Measurements from ENCODE around the gene TAOK1. TPM values are rescaled to one million over a fixed set of nuclear protein-coding genes. Genes with fewer than 3 reads are reported as not detected.
A peak's percentile ranks its signal among the peaks of the same experiment; 100 is the strongest.
"Not testable (repeated sequence)": the region's sequence is repeated elsewhere in the genome, so short reads cannot be mapped to it uniquely, and the experiment has no call there.

TAOK1 gene
- total and polyA plus RNA-seq, 2 of the 13 experiments (the other 11 are each of a cell fraction or from before 2014, with no cell fraction given), result 14.1 to 23.0 TPM

- no peak for ATAC-seq
- Histone ChIP-seq H3K9me3 (ENCODE audit: low read length) (no peaks in the 10 kb centered on the region), H3K9ac (ENCODE audit: insufficient read depth, low read depth, low read length) (no peak overlapping the region), H4K20me1 (ENCODE audit: insufficient read depth, low read length) (0 out of 2 replicates have a peak, but pooled peaks cover 2% of the 10 kb centered on the region), H3K79me2 (ENCODE audit: insufficient read depth, low read length) (no peaks in the 10 kb centered on the region), H3K4me1 (ENCODE audit: insufficient read depth, low read length) (peaks cover 39% of the 10 kb centered on the region), H3K36me3 (replicated peaks in 1 of 2; ENCODE audit: control insufficient read depth in 1 of 2, insufficient read depth in 2 of 2, low read length in 2 of 2) (no peaks in the 10 kb centered on the region; a peak in 1 of 5 replicates), H2AFZ (ENCODE audit: low read length) (no peak overlapping the region), H3K27me3 (ENCODE audit: control insufficient read depth in 1 of 2, insufficient read depth in 2 of 2, low read length in 2 of 2) (peaks cover 0 to 10% of the 10 kb centered on the region in 2 experiments; a peak in 2 of 5 replicates), H3K27ac (ENCODE audit: extremely low read length, insufficient read depth, low read length) (no peak overlapping the region), H3K4me3 (replicated peaks in 1 of 3; ENCODE audit: insufficient read depth in 1 of 3, low read depth in 2 of 3, low read length in 3 of 3) (no peak overlapping the region), H3K4me2 (ENCODE audit: low read depth, low read length) (no peak overlapping the region)
- intact Hi-C loops (cut with micrococcal nuclease; ENCODE audit: unreplicated experiment) (no loop called here), in situ Hi-C loops (cut with HindIII; ENCODE audit: extremely low pct_ligation_motif_present, low pct_unique_long_range_greater_than_20kb) (no loop called here)
- no peak for DNase-seq (ENCODE audit: low spot score)
- ChIA-PET POLR2A (no interaction called here), CTCF (ENCODE audit: low intra/inter-chr PET ratio, low total read pairs) (no interaction called here)
- TF ChIP-seq ZFP37 (CRISPR knock-in tag; IDR thresholded peaks at IDR 0.05; ENCODE audit: borderline replicate concordance), result no peak
- TF ChIP-seq ZNF121 (CRISPR knock-in tag; IDR thresholded peaks at IDR 0.05), result 0 out of 2 replicates have a peak, but pooled peaks have one; percentile 33
- FAIRE-seq, result no peak
- BruUV-seq (replicated peaks), result no TSS peak
Observed at GRCh38 chr17:29557739-29558116, 167.6 kb downstream of the TAOK1 start.

- WGBS (ENCODE audit: low lambda C conversion rate), result 93% methylated on average over 5 of the region's 5 CpGs
- DNase-seq (ENCODE audit: low spot score); intact Hi-C loops (cut with micrococcal nuclease; ENCODE audit: unreplicated experiment); H3K4me3 ChIP-seq (replicated peaks in 1 of 3; ENCODE audit: insufficient read depth in 1 of 3, low read depth in 2 of 3, low read length in 3 of 3); POLR2A ChIA-PET; FAIRE-seq; H3K36me3 ChIP-seq (replicated peaks in 1 of 2; ENCODE audit: control insufficient read depth in 1 of 2, insufficient read depth in 2 of 2, low read length in 2 of 2); ATAC-seq; H3K79me2 ChIP-seq (ENCODE audit: insufficient read depth, low read length); H4K20me1 ChIP-seq (ENCODE audit: insufficient read depth, low read length); H2AFZ ChIP-seq (ENCODE audit: low read length); H3K9ac ChIP-seq (ENCODE audit: insufficient read depth, low read depth, low read length); BruUV-seq (replicated peaks); CTCF ChIA-PET (ENCODE audit: low intra/inter-chr PET ratio, low total read pairs); H3K27ac ChIP-seq (ENCODE audit: extremely low read length, insufficient read depth, low read length); H3K4me2 ChIP-seq (ENCODE audit: low read depth, low read length); H3K9me3 ChIP-seq (ENCODE audit: low read length); in situ Hi-C loops (cut with HindIII; ENCODE audit: extremely low pct_ligation_motif_present, low pct_unique_long_range_greater_than_20kb): not testable (repeated sequence)
- TF ChIP-seq ZNF512 (CRISPR knock-in tag; IDR thresholded peaks at IDR 0.05), result peak; percentile 32; the same call in 1 of the 2 replicates
- peaks cover 39% of the 10 kb centered on the region for H3K4me1 ChIP-seq (ENCODE audit: insufficient read depth, low read length)
- H3K27me3 ChIP-seq (ENCODE audit: control insufficient read depth in 1 of 2, insufficient read depth in 2 of 2, low read length in 2 of 2), result peaks cover 0 to 10% of the 10 kb centered on the region in 2 experiments; a peak in 2 of 5 replicates
Observed at GRCh38 chr17:29558139-29558538, 168.0 kb downstream of the TAOK1 start.

All from HepG2 (cell line).